Measurements from ENCODE around the gene DDX59.

The DDX59 gene

DNA sequence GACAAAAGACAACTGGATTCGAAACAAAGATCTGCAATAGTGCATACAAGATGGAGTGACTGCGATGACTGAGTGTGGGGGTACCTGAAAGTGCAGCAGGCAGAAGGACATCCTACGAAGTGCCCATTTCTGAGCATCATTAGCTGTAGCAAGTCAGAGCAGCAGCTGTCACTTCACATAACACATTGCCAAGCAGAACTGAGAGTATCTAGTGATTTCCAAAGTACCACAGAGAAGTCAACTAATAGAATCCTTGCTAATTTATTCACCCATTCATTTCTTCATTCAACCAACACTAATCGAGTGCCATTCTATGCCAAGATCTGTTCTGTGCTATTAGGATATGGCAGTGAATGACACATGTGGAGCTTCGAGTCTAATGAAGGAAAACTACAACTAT, 37.4 kb upstream of the DDX59 start:
- CTCF ChIA-PET = no interaction called here

GRCh38 chr1:200706111-200706814, 36.6 kb upstream of the DDX59 start:
- POLR2A ChIA-PET = no interaction called here
- TF ChIP-seq HDGF (IDR thresholded peaks at IDR 0.05; ENCODE audit: borderline replicate concordance) (no peak), SUZ12 (IDR thresholded peaks at IDR 0.05) (no peak), FOXK2 (IDR thresholded peaks at IDR 0.05) (no peak), TARDBP (IDR thresholded peaks at IDR 0.05) (no peak), FOXA1 (IDR thresholded peaks at IDR 0.05) (no peak)
- no peak for DNase-seq (ENCODE audit: extremely low spot score)
- CTCF ChIA-PET = no interaction called here

More for the DNA sequence above, 37.4 kb upstream of the DDX59 start:
- no peak for TF ChIP-seq ELF4 (IDR thresholded peaks at IDR 0.05)
- no peak for TF ChIP-seq BHLHE40 (IDR thresholded peaks at IDR 0.05; ENCODE audit: borderline replicate concordance)
- TF ChIP-seq SUZ12 (IDR thresholded peaks at IDR 0.05) = no peak
- no peak for TF ChIP-seq SP1 (IDR thresholded peaks at IDR 0.05)
- TF ChIP-seq FOXA1 (IDR thresholded peaks at IDR 0.05) = no peak
- TF ChIP-seq, protein P1, sequence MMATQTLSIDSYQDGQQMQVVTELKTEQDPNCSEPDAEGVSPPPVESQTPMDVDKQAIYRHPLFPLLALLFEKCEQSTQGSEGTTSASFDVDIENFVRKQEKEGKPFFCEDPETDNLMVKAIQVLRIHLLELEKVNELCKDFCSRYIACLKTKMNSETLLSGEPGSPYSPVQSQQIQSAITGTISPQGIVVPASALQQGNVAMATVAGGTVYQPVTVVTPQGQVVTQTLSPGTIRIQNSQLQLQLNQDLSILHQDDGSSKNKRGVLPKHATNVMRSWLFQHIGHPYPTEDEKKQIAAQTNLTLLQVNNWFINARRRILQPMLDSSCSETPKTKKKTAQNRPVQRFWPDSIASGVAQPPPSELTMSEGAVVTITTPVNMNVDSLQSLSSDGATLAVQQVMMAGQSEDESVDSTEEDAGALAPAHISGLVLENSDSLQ (IDR thresholded peaks at IDR 0.05) = no peak
- no peak for TF ChIP-seq FOXM1 (IDR thresholded peaks at IDR 0.05; ENCODE audit: borderline replicate concordance)
- TF ChIP-seq TARDBP (IDR thresholded peaks at IDR 0.05) = no peak
- no peak for TF ChIP-seq LEF1 (IDR thresholded peaks at IDR 0.05; ENCODE audit: borderline replicate concordance)
- no peak for TF ChIP-seq L3MBTL2 (conservative IDR thresholded peaks at IDR 0.05)
- no peak for TF ChIP-seq ARNT (IDR thresholded peaks at IDR 0.05)
- no peak for DNase-seq (ENCODE audit: extremely low spot score)
- POLR2A ChIA-PET = no interaction called here

- TF ChIP-seq L3MBTL2 (conservative IDR thresholded peaks at IDR 0.05) (no peak), ELF4 (IDR thresholded peaks at IDR 0.05) (no peak), HDGF (IDR thresholded peaks at IDR 0.05; ENCODE audit: borderline replicate concordance) (no peak), SUZ12 (IDR thresholded peaks at IDR 0.05) (no peak), TARDBP (IDR thresholded peaks at IDR 0.05) (no peak), SP1 (IDR thresholded peaks at IDR 0.05) (no peak), NFRKB (IDR thresholded peaks at IDR 0.05) (no peak), ZNF384 (IDR thresholded peaks at IDR 0.05) (no peak)
- POLR2A ChIA-PET = no interaction called here
- CTCF ChIA-PET = interaction anchor here (0.7 kb wide), 1 partner anchor 22 kb away, joined by 3 read pairs; no protein-coding TSS in a partner anchor
- DNase-seq (ENCODE audit: extremely low spot score) = no peak
Observed at GRCh38 chr1:200704986-200705500, 35.3 kb upstream of the DDX59 start.

DNA sequence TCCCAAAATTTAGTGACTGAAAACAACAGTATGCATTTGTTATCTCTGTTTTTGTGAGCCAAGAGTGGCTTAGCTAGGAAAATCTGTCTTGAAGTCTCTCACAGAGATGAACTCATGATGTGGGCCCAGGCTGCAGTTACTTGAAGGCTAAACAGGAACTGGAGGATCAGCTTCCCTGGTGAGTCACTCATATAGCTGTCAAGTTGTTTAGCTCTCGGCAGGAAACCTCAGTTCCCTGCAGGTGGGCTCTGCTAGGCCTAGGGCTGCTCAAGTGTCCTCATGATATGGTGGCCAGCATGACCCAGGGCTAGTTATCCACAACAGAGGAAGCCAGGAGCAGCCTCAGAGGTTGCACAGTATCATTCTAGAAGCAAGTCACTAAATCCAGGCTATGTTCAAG, 30.2 kb upstream of the DDX59 start:
- TF ChIP-seq FOXM1 (IDR thresholded peaks at IDR 0.05; ENCODE audit: borderline replicate concordance) (no peak), FOXA1 (IDR thresholded peaks at IDR 0.05) (no peak), HDGF (IDR thresholded peaks at IDR 0.05; ENCODE audit: borderline replicate concordance) (0 out of 2 replicates have a peak, but pooled peaks have one; percentile 53)
- TF ChIP-seq, protein P1 (IDR thresholded peaks at IDR 0.05) = peak; percentile 51
- DNase-seq (ENCODE audit: extremely low spot score) = peak; percentile 40
- ChIA-PET CTCF (no interaction called here), POLR2A (no interaction called here)

- DNase-seq (ENCODE audit: extremely low spot score) = no peak
- TF ChIP-seq, protein P1 (IDR thresholded peaks at IDR 0.05) = no peak
- TF ChIP-seq TARDBP (IDR thresholded peaks at IDR 0.05) (no peak), FOXM1 (IDR thresholded peaks at IDR 0.05; ENCODE audit: borderline replicate concordance) (no peak), HDGF (IDR thresholded peaks at IDR 0.05; ENCODE audit: borderline replicate concordance) (no peak), SUZ12 (IDR thresholded peaks at IDR 0.05) (no peak), ELF4 (IDR thresholded peaks at IDR 0.05) (no peak), BHLHE40 (IDR thresholded peaks at IDR 0.05; ENCODE audit: borderline replicate concordance) (no peak), ARNT (IDR thresholded peaks at IDR 0.05) (no peak), LEF1 (IDR thresholded peaks at IDR 0.05; ENCODE audit: borderline replicate concordance) (no peak), FOXA1 (IDR thresholded peaks at IDR 0.05) (no peak), CTBP1 (IDR thresholded peaks at IDR 0.05; ENCODE audit: borderline replicate concordance) (no peak), ZNF384 (IDR thresholded peaks at IDR 0.05) (no peak)
- ChIA-PET CTCF (no interaction called here), POLR2A (interaction anchor here (1.4 kb wide), 1 partner anchor 26 kb away, joined by 3 read pairs; no protein-coding TSS in a partner anchor)
Observed at GRCh38 chr1:200694738-200695137, 25.0 kb upstream of the DDX59 start.

- ChIA-PET CTCF (no interaction called here), POLR2A (no interaction called here)
- TF ChIP-seq ELF4 (IDR thresholded peaks at IDR 0.05) (no peak), ZNF384 (IDR thresholded peaks at IDR 0.05) (no peak), FOXA1 (IDR thresholded peaks at IDR 0.05) (no peak), LEF1 (IDR thresholded peaks at IDR 0.05; ENCODE audit: borderline replicate concordance) (no peak), SP1 (IDR thresholded peaks at IDR 0.05) (no peak)
- TF ChIP-seq, protein P1 (IDR thresholded peaks at IDR 0.05) = no peak
- no peak for DNase-seq (ENCODE audit: extremely low spot score)
Observed at GRCh38 chr1:200693327-200693726, 23.6 kb upstream of the DDX59 start.
